Naive thymus-derived CD8-positive, alpha-beta T cell (primary cell): ENCODE results near the gene RPS25. TPM values are rescaled to one million over a fixed set of nuclear protein-coding genes. Genes with fewer than 3 reads are reported as not detected.
A peak's percentile ranks its signal among the peaks of the same experiment; 100 is the strongest.
"Not testable (repeated sequence)": the region's sequence is repeated elsewhere in the genome, so short reads cannot be mapped to it uniquely, and the experiment has no call there.

ENCODE experiments used
- ATAC-seq, 2 donors: fragments of 150-1000 bp; cut with Tn5 transposase in 1 of 2; sonication (Bioruptor Pico), chemical (Tn5 transposase) in 1 of 2; 1 replicate in 1 of 2; 2 replicates in 1 of 2; pipeline ENCODE4 v1.10.0; 2021; ENCODE audit warnings: mild to moderate bottlenecking in 2 of 2, moderate library complexity in 2 of 2
- POLR2A ChIA-PET: fragments of 350-600 bp; sonication (Branson Sonifier 250); formaldehyde crosslinking; loops from one replicate; lab custom pipeline; 2021; ENCODE audit warnings: antibody characterized with exemption; lab: Charles Lee
- DNase-seq, 10 donors: peaks; one replicate each; pipeline versions ENCODE4 v3.0.0 to v3.0.0-alpha.2; 2020 to 2022
- H3K27ac Mint-ChIP-seq, 10 donors: one replicate each; pipeline ENCODE4 v1.8.0; 2020 to 2022; ENCODE audit warnings: mild to moderate bottlenecking in 10 of 10, mixed read lengths in 10 of 10, moderate library complexity in 4 of 10, inconsistent platforms in 1 of 10
- H3K27me3 Mint-ChIP-seq, 5 donors: one replicate each; pipeline ENCODE4 v1.8.0; 2021 to 2022; ENCODE audit warnings: mixed read lengths in 5 of 5
- H3K36me3 Mint-ChIP-seq, 3 donors: one replicate each; pipeline ENCODE4 v1.8.0; 2020 to 2022; ENCODE audit warnings: mixed read lengths in 3 of 3, mild to moderate bottlenecking in 2 of 3, inconsistent platforms in 1 of 3
- H3K4me1 Mint-ChIP-seq, 4 donors: one replicate each; pipeline ENCODE4 v1.8.0; 2021 to 2022; ENCODE audit warnings: mixed read lengths in 4 of 4
- H3K4me3 Mint-ChIP-seq, 10 donors: one replicate each; pipeline ENCODE4 v1.8.0; 2020 to 2022; ENCODE audit warnings: mild to moderate bottlenecking in 10 of 10, mixed read lengths in 10 of 10, moderate library complexity in 6 of 10, inconsistent platforms in 1 of 10
- H3K9me3 Mint-ChIP-seq, 9 donors: one replicate each; pipeline ENCODE4 v1.8.0; 2020 to 2022; ENCODE audit warnings: mixed read lengths in 9 of 9, mild to moderate bottlenecking in 3 of 9, inconsistent platforms in 1 of 9, moderate library complexity in 1 of 9
- polyA plus RNA-seq, 3 donors: library from polyadenylated mRNA; unstranded; fragments of 300-500 nt; fragmentation: Illumina TruSeq; gene quantifications; one replicate each; pipeline ENCODE4 v1.2.3, GENCODE V29; 2021
- total RNA-seq, 8 experiments: library from RNA in 2 of 8; stranded (reverse) in 2 of 8; gene quantifications; one replicate each; pipeline ENCODE4 v1.2.3 and lab custom pipeline; 2021 to 2026

RPS25 gene
- total and polyA plus RNA-seq, 5 experiments from 2014 or later: 2,469 to 6,742 (median 5,252) TPM

DNA sequence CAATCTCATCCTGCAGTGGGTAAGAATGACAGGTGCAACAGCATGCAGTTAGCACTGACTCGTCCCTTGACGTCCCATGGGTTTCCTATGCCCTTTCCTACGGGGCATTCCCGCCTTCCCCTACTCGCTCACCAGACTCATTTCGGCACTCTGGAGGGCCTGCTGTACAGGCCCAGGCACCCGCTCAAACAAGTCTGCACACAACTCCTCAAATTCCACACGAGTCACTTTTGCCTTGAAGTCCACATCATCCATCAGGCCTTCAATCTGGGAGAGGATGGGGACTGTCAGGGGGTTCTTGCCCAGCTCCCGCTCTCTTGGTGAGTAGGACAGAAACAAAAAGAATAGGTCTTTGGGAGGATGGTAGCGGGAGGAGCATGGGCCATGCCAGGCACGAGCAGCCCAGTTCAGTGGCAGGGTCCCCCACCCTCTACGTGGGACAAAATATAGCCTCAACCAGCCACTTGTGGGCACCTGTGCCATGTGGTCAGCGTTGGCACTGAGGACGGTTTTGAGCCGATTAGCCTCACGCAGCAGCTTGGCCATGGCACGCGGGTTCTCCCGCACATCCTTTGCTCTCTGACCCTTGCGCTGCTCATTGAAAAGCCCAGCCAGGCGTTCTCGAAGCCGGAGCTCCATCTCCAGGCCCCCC, 34.1 kb upstream of the RPS25 start:
- POLR2A ChIA-PET: no interaction called here
- Mint-ChIP-seq H3K27ac (peak overlapping the region in 1 of 10 donors; percentile 62), H3K36me3 (peaks cover 4 to 79% (median 35%) of the 10 kb centered on the region in 3 donors), H3K4me3 (no peak overlapping the region), H3K4me1 (peaks cover 15 to 26% (median 23%) of the 10 kb centered on the region in 4 donors), H3K27me3 (no peaks in the 10 kb centered on the region), H3K9me3 (no peaks in the 10 kb centered on the region)
- no peak for DNase-seq
- no peak for ATAC-seq

DNA sequence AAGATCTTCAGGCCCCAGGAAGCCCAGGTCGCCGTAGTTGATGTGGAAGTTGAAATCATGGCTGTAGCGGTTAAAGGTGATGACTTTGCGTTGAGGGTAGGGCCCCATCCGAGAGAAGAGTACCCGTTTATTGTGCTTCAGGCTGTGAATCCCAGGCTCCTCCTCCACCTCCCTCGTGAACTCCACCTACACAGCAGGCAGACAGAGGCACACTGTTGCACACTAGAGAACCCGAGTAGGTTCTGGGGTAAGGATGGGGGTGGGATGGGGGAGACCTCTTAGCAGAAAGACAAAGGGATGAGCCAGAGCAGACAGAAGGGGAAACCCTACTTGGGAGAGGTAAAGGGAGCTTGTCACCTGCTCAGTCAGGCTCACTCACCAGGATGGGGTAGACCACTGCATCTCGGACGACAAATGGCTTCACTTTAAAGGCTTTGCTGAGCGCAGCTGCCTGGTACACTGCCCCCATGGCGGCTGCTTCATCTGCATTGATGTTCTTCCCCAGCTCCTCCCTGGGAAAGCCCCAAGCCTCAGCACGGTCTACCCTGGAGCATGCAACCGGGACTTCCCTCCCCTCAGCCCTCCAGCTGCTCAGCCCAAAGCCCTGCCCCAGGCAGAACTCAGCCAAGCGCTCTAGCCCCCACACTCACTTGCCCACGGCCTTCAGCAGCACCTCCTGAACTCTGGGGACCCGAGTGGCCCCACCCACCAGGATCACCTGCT, 33.5 kb upstream of the RPS25 start:
- no peak for ATAC-seq
- peaks cover 4 to 85% (median 37%) of the 10 kb centered on the region in 3 donors for H3K36me3 Mint-ChIP-seq
- no peak for DNase-seq
- peak overlapping the region in 1 of 10 donors; percentile 44 for H3K27ac Mint-ChIP-seq
- H3K27me3 Mint-ChIP-seq: no peaks in the 10 kb centered on the region
- no peak overlapping the region for H3K4me3 Mint-ChIP-seq
- POLR2A ChIA-PET: interaction anchor here (0.5 to 1.6 kb wide), 6 partner anchors 16 to 219 kb away, joined by 3 to 6 read pairs (median 4); partner anchors contain the start of genes HINFP, RPS25, TRAPPC4 and VPS11
- H3K9me3 Mint-ChIP-seq: no peaks in the 10 kb centered on the region
- peaks cover 13 to 24% (median 18%) of the 10 kb centered on the region in 4 donors for H3K4me1 Mint-ChIP-seq

DNA sequence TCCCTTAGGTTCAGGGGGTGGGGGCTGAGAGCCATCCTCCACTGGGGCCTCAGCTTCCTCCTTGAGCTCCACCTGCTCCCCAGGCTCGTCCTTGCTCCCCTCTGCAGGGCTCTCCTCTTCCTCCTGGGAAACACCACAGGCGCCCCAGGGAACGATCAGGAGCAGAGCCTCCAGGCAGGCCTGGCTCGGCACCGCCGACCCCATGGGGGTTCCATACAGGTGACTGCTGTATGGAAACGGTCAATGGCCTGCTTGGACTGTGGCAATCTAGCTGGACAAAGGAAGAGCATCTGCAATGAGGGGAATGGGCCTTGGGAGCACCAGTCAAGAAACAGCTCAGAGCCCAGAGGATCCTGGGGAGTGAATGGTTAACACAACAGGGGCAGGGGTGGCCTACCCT, 30.9 kb upstream of the RPS25 start:
- POLR2A ChIA-PET: interaction anchor here (0.6 to 2.5 kb wide), 2 partner anchors 8 to 14 kb away, joined by 3 to 6 read pairs; partner anchors contain the start of gene HYOU1
- no peaks in the 10 kb centered on the region for H3K9me3 Mint-ChIP-seq
- peaks cover 0 to 8% (median 1%) of the 10 kb centered on the region in 4 donors for H3K4me1 Mint-ChIP-seq
- ATAC-seq (no peak), DNase-seq (no peak)
- H3K4me3 Mint-ChIP-seq: no peak overlapping the region
- H3K27me3 Mint-ChIP-seq: no peaks in the 10 kb centered on the region
- peaks cover 4 to 91% (median 36%) of the 10 kb centered on the region in 3 donors for H3K36me3 Mint-ChIP-seq
- no peak overlapping the region for H3K27ac Mint-ChIP-seq

GRCh38 chr11:119048644-119049043, 30.5 kb upstream of the RPS25 start:
- peak overlapping the region in 2 of 10 donors; percentile 35 to 77 for H3K27ac Mint-ChIP-seq
- peaks cover 0 to 8% (median 1%) of the 10 kb centered on the region in 4 donors for H3K4me1 Mint-ChIP-seq
- no peak for DNase-seq
- ATAC-seq: no peak
- H3K9me3 Mint-ChIP-seq: no peaks in the 10 kb centered on the region
- peaks cover 4 to 86% (median 36%) of the 10 kb centered on the region in 3 donors for H3K36me3 Mint-ChIP-seq
- H3K27me3 Mint-ChIP-seq: no peaks in the 10 kb centered on the region
- no peak overlapping the region for H3K4me3 Mint-ChIP-seq
- POLR2A ChIA-PET: interaction anchor here (0.6 to 2.5 kb wide), 3 partner anchors 8 to 19 kb away, joined by 3 to 6 read pairs (median 4); partner anchors contain the start of genes HYOU1 and VPS11

DNA sequence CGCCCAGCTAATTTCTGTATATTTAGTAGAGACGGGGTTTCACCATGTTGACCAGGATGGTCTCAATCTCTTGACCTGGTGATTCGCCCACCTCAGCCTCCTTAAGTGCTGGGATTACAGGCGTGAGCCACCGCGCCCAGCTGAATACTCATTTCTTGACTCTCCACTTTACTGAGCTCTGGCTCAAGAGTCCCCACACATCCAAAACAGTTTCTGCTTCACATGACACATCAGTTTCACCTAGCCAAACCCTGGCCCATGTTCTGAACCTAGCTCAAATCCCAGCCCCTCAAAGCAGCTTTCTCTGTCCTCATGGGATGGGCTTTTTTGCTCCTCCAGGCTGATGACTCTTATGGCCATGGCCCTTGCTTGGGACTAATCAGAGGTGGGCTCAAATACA, 29.1 kb upstream of the RPS25 start:
- no peaks in the 10 kb centered on the region for H3K4me1 Mint-ChIP-seq
- peaks cover 0 to 73% (median 29%) of the 10 kb centered on the region in 3 donors for H3K36me3 Mint-ChIP-seq
- DNase-seq (no peak), ATAC-seq (no peak)
- peak overlapping the region in 1 of 10 donors; percentile 34 for H3K4me3 Mint-ChIP-seq
- no peaks in the 10 kb centered on the region for H3K27me3 Mint-ChIP-seq
- H3K27ac Mint-ChIP-seq: peak overlapping the region in 1 of 10 donors; percentile 4
- H3K9me3 Mint-ChIP-seq: no peaks in the 10 kb centered on the region
- POLR2A ChIA-PET: interaction anchor here (0.6 to 2.5 kb wide), 3 partner anchors 10 to 29 kb away, joined by 3 to 6 read pairs (median 3); partner anchors contain the start of genes HYOU1 and TRAPPC4

DNA sequence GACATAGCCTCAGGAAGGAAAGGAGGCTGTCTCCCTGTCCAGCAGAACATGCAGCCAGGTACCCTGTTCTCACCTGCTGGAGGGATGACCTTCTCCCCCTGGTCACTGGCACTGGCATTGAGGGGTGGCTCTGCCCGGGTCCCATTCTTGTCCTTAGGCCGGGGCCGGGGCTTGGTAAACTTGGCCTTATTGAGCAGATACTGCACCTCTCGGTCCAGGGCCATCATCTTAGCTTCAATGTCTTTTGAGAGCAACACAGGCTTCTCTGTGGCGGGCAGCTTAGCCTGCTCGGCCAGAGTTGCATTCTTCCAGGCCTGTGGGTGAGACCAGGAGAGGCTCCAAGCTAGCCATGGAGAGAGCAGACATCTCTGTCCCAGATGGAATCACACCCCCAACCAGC, 28.3 kb upstream of the RPS25 start:
- Mint-ChIP-seq H3K27ac (no peak overlapping the region), H3K4me3 (no peak overlapping the region), H3K4me1 (no peaks in the 10 kb centered on the region), H3K27me3 (no peaks in the 10 kb centered on the region), H3K36me3 (peaks cover 0 to 67% (median 28%) of the 10 kb centered on the region in 3 donors), H3K9me3 (no peaks in the 10 kb centered on the region)
- POLR2A ChIA-PET: interaction anchor here (0.9 to 2.5 kb wide), 2 partner anchors 10 to 28 kb away, joined by 3 to 6 read pairs; partner anchors contain the start of genes HYOU1 and TRAPPC4
- ATAC-seq: no peak
- no peak for DNase-seq

DNA sequence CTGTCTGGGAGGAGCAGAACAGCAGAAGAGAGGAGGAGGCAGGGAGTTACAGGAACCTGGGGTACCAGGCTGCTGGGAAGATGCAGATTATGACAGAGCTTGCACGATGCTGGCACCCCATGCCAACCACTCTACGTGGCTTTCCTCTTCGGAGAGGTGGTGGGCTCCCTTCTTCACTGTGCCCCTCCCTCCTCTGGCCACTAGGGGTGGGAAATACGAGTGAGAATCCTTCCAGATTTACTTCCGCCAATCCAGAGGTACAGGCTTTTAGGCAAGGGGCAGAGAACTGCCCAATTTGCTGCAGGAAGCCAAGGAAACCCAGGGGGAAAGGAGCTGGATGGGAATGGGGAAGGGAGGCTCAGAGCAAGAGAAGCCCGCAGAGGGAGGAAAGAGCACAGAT, 26.6 kb upstream of the RPS25 start:
- Mint-ChIP-seq H3K27ac (peak overlapping the region in 2 of 10 donors; percentile 43 to 78), H3K27me3 (no peaks in the 10 kb centered on the region), H3K4me1 (peaks cover 0 to under 1% (median 0%) of the 10 kb centered on the region in 4 donors), H3K9me3 (no peaks in the 10 kb centered on the region), H3K4me3 (no peak overlapping the region), H3K36me3 (peaks cover 0 to 49% (median 17%) of the 10 kb centered on the region in 3 donors)
- peak in 1 of 2 donors; percentile 39 for ATAC-seq
- POLR2A ChIA-PET: interaction anchor here (0.9 kb wide), 1 partner anchor 23 kb away, joined by 3 read pairs; the partner anchor contains the start of gene VPS11
- DNase-seq: no peak

GRCh38 chr11:119042927-119043326, 24.8 kb upstream of the RPS25 start:
- H3K27me3 Mint-ChIP-seq: no peaks in the 10 kb centered on the region
- H3K36me3 Mint-ChIP-seq: peaks cover 0 to 33% (median 8%) of the 10 kb centered on the region in 3 donors
- no peak for DNase-seq
- H3K4me3 Mint-ChIP-seq: no peak overlapping the region
- POLR2A ChIA-PET: interaction anchor here (0.7 kb wide), 1 partner anchor 246 kb away, joined by 3 read pairs; no protein-coding TSS in a partner anchor
- peaks cover 0 to 4% (median 0%) of the 10 kb centered on the region in 4 donors for H3K4me1 Mint-ChIP-seq
- no peaks in the 10 kb centered on the region for H3K9me3 Mint-ChIP-seq
- no peak for ATAC-seq
- H3K27ac Mint-ChIP-seq: no peak overlapping the region

GRCh38 chr11:119041821-119042514, 23.8 kb upstream of the RPS25 start:
- Mint-ChIP-seq H3K36me3 (peaks cover 0 to 25% (median 2%) of the 10 kb centered on the region in 3 donors), H3K27ac (peak overlapping the region in 1 of 10 donors; percentile 20), H3K9me3 (no peaks in the 10 kb centered on the region), H3K4me1 (peaks cover 0 to 4% (median 0%) of the 10 kb centered on the region in 4 donors), H3K4me3 (peak overlapping the region in 1 of 10 donors; percentile 30), H3K27me3 (no peaks in the 10 kb centered on the region)
- POLR2A ChIA-PET: interaction anchor here (0.7 to 1.6 kb wide), 2 partner anchors 15 to 247 kb away, joined by 3 read pairs; partner anchors contain the start of gene HYOU1
- ATAC-seq (no peak), DNase-seq (no peak)

DNA sequence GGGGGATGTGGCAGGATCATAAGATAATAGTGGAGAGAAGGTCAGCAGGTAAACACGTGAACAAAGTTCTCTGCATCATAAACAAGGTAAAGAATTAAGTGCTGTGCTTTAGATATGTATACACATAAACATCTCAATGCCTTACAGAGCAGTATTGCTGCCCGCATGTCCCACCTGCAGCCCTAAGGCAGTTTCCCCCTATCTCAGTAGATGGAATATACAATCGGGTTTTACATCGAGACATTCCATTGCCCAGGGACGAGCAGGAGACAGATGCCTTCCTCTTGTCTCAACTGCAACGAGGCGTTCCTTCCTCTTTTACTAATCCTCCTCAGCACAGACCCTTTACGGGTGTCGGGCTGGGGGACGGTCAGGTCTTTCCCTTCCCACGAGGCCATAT, 21.3 kb upstream of the RPS25 start:
- POLR2A ChIA-PET, H3K27ac Mint-ChIP-seq, H3K27me3 Mint-ChIP-seq, ATAC-seq, H3K36me3 Mint-ChIP-seq, H3K9me3 Mint-ChIP-seq, H3K4me3 Mint-ChIP-seq, H3K4me1 Mint-ChIP-seq, DNase-seq: not testable (repeated sequence)

GRCh38 chr11:119038884-119039283, 20.7 kb upstream of the RPS25 start:
- no peak for DNase-seq
- POLR2A ChIA-PET: no interaction called here
- Mint-ChIP-seq H3K27ac (no peak overlapping the region), H3K4me1 (peaks cover 0 to 4% (median 0%) of the 10 kb centered on the region in 4 donors), H3K36me3 (no peaks in the 10 kb centered on the region), H3K9me3 (no peaks in the 10 kb centered on the region), H3K27me3 (no peaks in the 10 kb centered on the region), H3K4me3 (no peak overlapping the region)
- ATAC-seq: no peak

- POLR2A ChIA-PET: interaction anchor here (0.7 kb wide), 2 partner anchors 14 to 30 kb away, joined by 3 read pairs; no protein-coding TSS in a partner anchor
- Mint-ChIP-seq H3K36me3 (no peaks in the 10 kb centered on the region), H3K27me3 (no peaks in the 10 kb centered on the region), H3K27ac (no peak overlapping the region), H3K4me3 (peak overlapping the region in 1 of 10 donors; percentile 12), H3K9me3 (no peaks in the 10 kb centered on the region), H3K4me1 (peaks cover 2 to 14% (median 5%) of the 10 kb centered on the region in 4 donors)
- DNase-seq (no peak), ATAC-seq (no peak)
These were observed 16.7 kb upstream of the RPS25 start for GRCh38 chr11:119034813-119035212.
